Endodermal cell (in vitro differentiated cells): ENCODE results near the gene C14orf119. TPM values are rescaled to one million over a fixed set of nuclear protein-coding genes. Genes with fewer than 3 reads are reported as not detected.

Experiments used
- DNase-seq: peaks from one replicate; pipeline ENCODE4 v3.0.0-alpha.2; 2017
- H3K27ac ChIP-seq: 2 replicates; pipeline ENCODE4 v1.5.1; 2013; ENCODE audit warnings: mild to moderate bottlenecking, low read depth, low read length, moderate library complexity
- H3K27me3 ChIP-seq: 2 replicates; pipeline ENCODE4 v1.6.1; 2013; ENCODE audit warnings: mild to moderate bottlenecking, low read length, moderate library complexity; ENCODE audit not compliant: insufficient read depth, control insufficient read depth, poor library complexity, severe bottlenecking
- H3K36me3 ChIP-seq: 2 replicates; pipeline ENCODE4 v1.7.0; 2013; ENCODE audit warnings: mild to moderate bottlenecking, low read length, moderate library complexity; ENCODE audit not compliant: control insufficient read depth, insufficient read depth
- H3K4me1 ChIP-seq: one replicate; pipeline ENCODE4 v1.7.0; 2013; ENCODE audit warnings: low read length; ENCODE audit not compliant: control insufficient read depth, insufficient read depth
- H3K4me3 ChIP-seq: 2 replicates; pipeline ENCODE4 v1.5.1; 2013; ENCODE audit warnings: mild to moderate bottlenecking, low read length, moderate library complexity
- H3K9ac ChIP-seq: 2 replicates; pipeline ENCODE4 v1.6.1; 2013; ENCODE audit warnings: mild to moderate bottlenecking, low read length, moderate library complexity; ENCODE audit not compliant: poor library complexity, severe bottlenecking; ENCODE audit errors: extremely low read depth
- H3K9me3 ChIP-seq: 2 replicates; pipeline ENCODE4 v1.6.1; 2013; ENCODE audit warnings: mild to moderate bottlenecking, low read length, moderate library complexity; ENCODE audit not compliant: control insufficient read depth
- H3K27ac Mint-ChIP-seq: 2 replicates; pipeline ENCODE4 v1.8.0; 2020; ENCODE audit warnings: mixed read lengths
- H3K27me3 Mint-ChIP-seq: 2 replicates; pipeline ENCODE4 v1.8.0; 2021; ENCODE audit warnings: mild to moderate bottlenecking, mixed read lengths; ENCODE audit not compliant: insufficient read depth
- H3K36me3 Mint-ChIP-seq: 2 replicates; pipeline ENCODE4 v1.8.0; 2020; ENCODE audit warnings: low read depth, mixed read lengths
- H3K4me1 Mint-ChIP-seq: 2 replicates; pipeline ENCODE4 v1.8.0; 2020; ENCODE audit warnings: mixed read lengths
- H3K4me3 Mint-ChIP-seq: 2 replicates; pipeline ENCODE4 v1.8.0; 2020; ENCODE audit warnings: mild to moderate bottlenecking, moderate library complexity, mixed read lengths
- H3K9me3 Mint-ChIP-seq: 2 replicates; pipeline ENCODE4 v1.8.0; 2020; ENCODE audit warnings: mild to moderate bottlenecking, mixed read lengths
- CTCF ChIP-seq: fragments of 200-600 bp; sonication (generic); conservative IDR thresholded peaks from 2 replicates; pipeline ENCODE4 v1.5.0; 2021; ENCODE audit warnings: antibody characterized with exemption, mild to moderate bottlenecking
- WGBS, 2 experiments: methylation state at CpG; one replicate each; pipeline versions ENCODE4 v1.1.5 to v1.1.7; 2013; ENCODE audit warnings: missing lambda C conversion rate in 2 of 2, mixed read lengths in 1 of 2; ENCODE audit not compliant: insufficient coverage in 1 of 2, insufficient read length in 1 of 2; 5-methylcytosine and 5-hydroxymethylcytosine counted together
- total RNA-seq, 2 donors: library from RNA; stranded (reverse); fragmentation: NEBNext Ultra II Directional in 1 of 2; extraction: Animal tissue kit (Norgen Biotek cat#: 25700) in 1 of 2; gene quantifications; 2 replicates in 1 of 2; 3 replicates in 1 of 2; pipeline ENCODE4 v1.2.1, GENCODE V29; 2021

C14orf119 gene
- total RNA-seq, 2 donors from 2014 or later: 76.7 to 82.9 TPM

GRCh38 chr14:23067847-23068788 is 27.2 kb upstream of the C14orf119 start:
- Histone ChIP-seq H3K9me3 (no peaks in the 10 kb centered on the region), H3K4me3 (peak overlapping the region; percentile 76), H3K36me3 (peaks cover 66% of the 10 kb centered on the region), H3K9ac (no peak overlapping the region), H3K27ac (no peak overlapping the region), H3K27me3 (no peaks in the 10 kb centered on the region), H3K4me1 (peaks cover 34% of the 10 kb centered on the region)
- peak overlapping the region; percentile 87 for H3K27ac Mint-ChIP-seq
- no peaks in the 10 kb centered on the region for H3K9me3 Mint-ChIP-seq
- peaks cover 72% of the 10 kb centered on the region for H3K36me3 Mint-ChIP-seq
- peaks cover 56% of the 10 kb centered on the region for H3K4me1 Mint-ChIP-seq
- DNase-seq: peak; percentile 46
- no peaks in the 10 kb centered on the region for H3K27me3 Mint-ChIP-seq
- 86 to 89% methylated on average over 7 to 12 of the region's 14 CpGs for WGBS, 2 experiments
- no peak for TF ChIP-seq CTCF
- H3K4me3 Mint-ChIP-seq: peak overlapping the region; percentile 90

GRCh38 chr14:23068789-23069412 is 26.4 kb upstream of the C14orf119 start:
- H3K4me1 Mint-ChIP-seq: peaks cover 55% of the 10 kb centered on the region
- H3K27ac ChIP-seq: no peak overlapping the region
- peak overlapping the region; percentile 87 for H3K27ac Mint-ChIP-seq
- peaks cover 34% of the 10 kb centered on the region for H3K4me1 ChIP-seq
- 4 to 37% methylated on average over 5 to 8 of the region's 8 CpGs for WGBS, 2 experiments
- H3K4me3 Mint-ChIP-seq: peak overlapping the region; percentile 90
- DNase-seq: peak; percentile 96
- no peaks in the 10 kb centered on the region for H3K27me3 Mint-ChIP-seq
- peaks cover 69% of the 10 kb centered on the region for H3K36me3 Mint-ChIP-seq
- H3K27me3 ChIP-seq: no peaks in the 10 kb centered on the region
- no peaks in the 10 kb centered on the region for H3K9me3 ChIP-seq
- no peaks in the 10 kb centered on the region for H3K9me3 Mint-ChIP-seq
- TF ChIP-seq CTCF: peak; percentile 99
- H3K36me3 ChIP-seq: peaks cover 66% of the 10 kb centered on the region
- H3K9ac ChIP-seq: no peak overlapping the region
- peak overlapping the region; percentile 90 for H3K4me3 ChIP-seq

- Histone ChIP-seq H3K36me3 (peaks cover 66% of the 10 kb centered on the region), H3K9ac (no peak overlapping the region), H3K9me3 (no peaks in the 10 kb centered on the region), H3K4me3 (peak overlapping the region; percentile 90), H3K27me3 (no peaks in the 10 kb centered on the region), H3K27ac (no peak overlapping the region), H3K4me1 (peaks cover 34% of the 10 kb centered on the region)
- H3K27ac Mint-ChIP-seq: peak overlapping the region; percentile 87
- peak overlapping the region; percentile 90 for H3K4me3 Mint-ChIP-seq
- no peak for TF ChIP-seq CTCF
- H3K9me3 Mint-ChIP-seq: no peaks in the 10 kb centered on the region
- 20 to 67% methylated on average over 1 to 2 of the region's 4 CpGs for WGBS, 2 experiments
- DNase-seq: no peak
- H3K4me1 Mint-ChIP-seq: peaks cover 52% of the 10 kb centered on the region
- H3K36me3 Mint-ChIP-seq: peaks cover 69% of the 10 kb centered on the region
- no peaks in the 10 kb centered on the region for H3K27me3 Mint-ChIP-seq
Observed at GRCh38 chr14:23069413-23069806, 25.9 kb upstream of the C14orf119 start.
